Mammary epithelial cell (primary cell): ENCODE results near the gene MTG1.

Experiments used
- CTCF ChIP-seq, 2 donors: IDR thresholded peaks in 1 of 2; conservative IDR thresholded peaks in 1 of 2; 2 replicates each; pipeline ENCODE4 v1.5.1; 2011 to 2012; ENCODE audit warnings: inconsistent platforms in 2 of 2, low read length in 2 of 2, mild to moderate bottlenecking in 2 of 2, control low read depth in 1 of 2, low read depth in 1 of 2; ENCODE audit not compliant: insufficient read depth in 1 of 2; ENCODE audit errors: extremely low read depth in 1 of 2
- EZH2 ChIP-seq: IDR thresholded peaks from 2 replicates; pipeline ENCODE4 v1.6.1; 2012; ENCODE audit warnings: low read length, inconsistent platforms, borderline replicate concordance

- TF ChIP-seq CTCF (conservative IDR thresholded peaks at IDR 0.05 in 1 of 2, IDR thresholded peaks at IDR 0.05 in 1 of 2; ENCODE audit: extremely low read depth in 1 of 2, insufficient read depth in 1 of 2, low read depth in 1 of 2, low read length in 2 of 2) (no peak), EZH2 (no peak)
These were observed 28.4 kb downstream of the MTG1 start for GRCh38 chr10:133422223-133422806.
